ENCODE measurements around the gene SCARF2.

GRCh38 chr22:20396639-20397038, 41.0 kb downstream of the SCARF2 start:
- TF ChIP-seq CTCF (conservative IDR thresholded peaks at IDR 0.05 in 1 of 2, IDR thresholded peaks at IDR 0.05 in 1 of 2; ENCODE audit: extremely low read depth in 1 of 2, insufficient read depth in 1 of 2, low read depth in 1 of 2, low read length in 2 of 2): no peak
- no peak for TF ChIP-seq EZH2 (IDR thresholded peaks at IDR 0.05; ENCODE audit: borderline replicate concordance, low read length)
